Breast epithelium (tissue), 4 donors: ENCODE measurements around the gene CCDC12. TPM values are rescaled to one million over a fixed set of nuclear protein-coding genes. Genes with fewer than 3 reads are reported as not detected.
A peak's percentile ranks its signal among the peaks of the same experiment; 100 is the strongest.

Experiments used
- DNase-seq, 2 donors: peaks; one replicate each; pipeline ENCODE4 v3.0.0-alpha.2; 2019; ENCODE audit warnings: low spot score in 2 of 2
- H3K27ac ChIP-seq, 2 donors: fragments of 200-600 bp; sonication (generic) in 1 of 2; one replicate each; pipeline ENCODE4 v1.5.1; 2016 to 2019; ENCODE audit warnings: mild to moderate bottlenecking in 1 of 2
- H3K27me3 ChIP-seq, 2 donors: fragments of 200-600 bp; sonication (generic) in 1 of 2; one replicate each; pipeline versions ENCODE4 v1.5.1 to v1.6.0; 2017 to 2019; ENCODE audit warnings: control low read depth in 1 of 2, mild to moderate bottlenecking in 1 of 2
- H3K36me3 ChIP-seq: fragments of 200-600 bp; one replicate; pipeline ENCODE4 v1.5.1; 2019
- H3K4me1 ChIP-seq, 2 donors: fragments of 200-600 bp; sonication (generic); one replicate each; pipeline ENCODE4 v1.5.1; 2016 to 2019; ENCODE audit warnings: control low read depth in 1 of 2
- H3K4me3 ChIP-seq, 3 donors: fragments of 200-600 bp; sonication (generic); 1 replicate in 2 of 3; 2 replicates in 1 of 3; pipeline ENCODE4 v1.5.1; 2016 to 2019; ENCODE audit warnings: mild to moderate bottlenecking in 3 of 3, moderate library complexity in 2 of 3
- H3K9me3 ChIP-seq, 2 donors: fragments of 200-600 bp; sonication (generic) in 1 of 2; one replicate each; pipeline ENCODE4 v1.5.1; 2016 to 2019; ENCODE audit warnings: control low read depth in 1 of 2
- CTCF ChIP-seq, 3 donors: fragments of 450-650 bp; IDR thresholded peaks; one replicate each; pipeline ENCODE4 v1.5.1; 2016 to 2017; ENCODE audit warnings: antibody characterized with exemption in 3 of 3, mild to moderate bottlenecking in 3 of 3, moderate library complexity in 3 of 3
- POLR2A ChIP-seq: fragments of 450-650 bp; IDR thresholded peaks from one replicate; pipeline ENCODE4 v1.6.1; 2016; ENCODE audit warnings: antibody characterized with exemption, mild to moderate bottlenecking, moderate library complexity
- POLR2AphosphoS5 ChIP-seq, 3 donors: sonication (generic); formaldehyde crosslinking; IDR thresholded peaks; one replicate each; pipeline ENCODE4 v1.6.1; 2017; ENCODE audit warnings: antibody characterized with exemption in 3 of 3
- intact Hi-C: fragments of 100-400 bp; cut with DNase I; formaldehyde crosslinking; loops from one replicate; pipeline ENCODE4 v1.15.1; 2023; ENCODE audit warnings: low total_unique reads
- total RNA-seq, 3 donors: library from RNA; depleted of rRNA; stranded (reverse); fragments of >200 nt; gene quantifications; one replicate each; pipeline ENCODE4 v1.1.0, GENCODE V29; 2016

The CCDC12 gene
- total RNA-seq, 3 donors from 2014 or later: 27.0 to 50.2 (median 43.9) TPM

- Histone ChIP-seq H3K36me3 (no peaks in the 10 kb centered on the region), H3K9me3 (no peaks in the 10 kb centered on the region), H3K27me3 (no peaks in the 10 kb centered on the region), H3K4me3 (no peak overlapping the region), H3K27ac (peak overlapping the region; percentile 85 to 89), H3K4me1 (peaks cover 16 to 46% of the 10 kb centered on the region in 2 donors)
- intact Hi-C loops: no loop called here
- peak; percentile 58 to 89 for DNase-seq
- TF ChIP-seq CTCF (IDR thresholded peaks at IDR 0.05) (peak; percentile 24 to 61 (median 34)), POLR2AphosphoS5 (IDR thresholded peaks at IDR 0.05) (peak; percentile 12 to 47 (median 33)), POLR2A (no peak)
These were observed 41.2 kb downstream of the CCDC12 start for GRCh38 chr3:46935168-46935858.

GRCh38 chr3:46934498-46935167 lies 41.9 kb downstream of the CCDC12 start:
- no peak overlapping the region for H3K4me3 ChIP-seq
- no peaks in the 10 kb centered on the region for H3K27me3 ChIP-seq
- no peak for DNase-seq
- peaks cover 16 to 53% of the 10 kb centered on the region in 2 donors for H3K4me1 ChIP-seq
- TF ChIP-seq CTCF (IDR thresholded peaks at IDR 0.05): no peak
- no peak for TF ChIP-seq POLR2AphosphoS5 (IDR thresholded peaks at IDR 0.05)
- TF ChIP-seq POLR2A: no peak
- H3K9me3 ChIP-seq: no peaks in the 10 kb centered on the region
- peak overlapping the region; percentile 85 to 89 for H3K27ac ChIP-seq
- intact Hi-C loops: no loop called here
- no peaks in the 10 kb centered on the region for H3K36me3 ChIP-seq

GRCh38 chr3:46934072-46934471 lies 42.5 kb downstream of the CCDC12 start:
- DNase-seq: no peak
- no peaks in the 10 kb centered on the region for H3K9me3 ChIP-seq
- intact Hi-C loops: no loop called here
- H3K36me3 ChIP-seq: no peaks in the 10 kb centered on the region
- no peaks in the 10 kb centered on the region for H3K27me3 ChIP-seq
- TF ChIP-seq POLR2AphosphoS5 (IDR thresholded peaks at IDR 0.05) (no peak), POLR2A (no peak), CTCF (IDR thresholded peaks at IDR 0.05) (no peak)
- peaks cover 16 to 57% of the 10 kb centered on the region in 2 donors for H3K4me1 ChIP-seq
- H3K4me3 ChIP-seq: no peak overlapping the region
- peak overlapping the region; percentile 85 to 89 for H3K27ac ChIP-seq

- no peaks in the 10 kb centered on the region for H3K36me3 ChIP-seq
- DNase-seq: no peak
- peak overlapping the region; percentile 85 to 89 for H3K27ac ChIP-seq
- peaks cover 16 to 64% of the 10 kb centered on the region in 2 donors for H3K4me1 ChIP-seq
- intact Hi-C loops: no loop called here
- H3K4me3 ChIP-seq: no peak overlapping the region
- TF ChIP-seq CTCF (IDR thresholded peaks at IDR 0.05) (no peak), POLR2AphosphoS5 (IDR thresholded peaks at IDR 0.05) (no peak), POLR2A (no peak)
- no peaks in the 10 kb centered on the region for H3K9me3 ChIP-seq
- H3K27me3 ChIP-seq: no peaks in the 10 kb centered on the region
These were observed 43.3 kb downstream of the CCDC12 start for GRCh38 chr3:46933261-46933660.
